ENCODE data around the gene DYNC2LI1. TPM values are rescaled to one million over a fixed set of nuclear protein-coding genes. Genes with fewer than 3 reads are reported as not detected.

DYNC2LI1 gene
- polyA plus RNA-seq, 1 donor (not counting 4 experiments of a cell fraction or from before 2014, with no cell fraction given) = 29.9 TPM

GRCh38 chr2:43840965-43841364 is 67.1 kb downstream of the DYNC2LI1 start:
- H3K36me3 ChIP-seq (ENCODE audit: control insufficient read depth in 2 of 2, extremely low read depth in 1 of 2, insufficient read depth in 2 of 2, low read length in 2 of 2) = no peaks in the 10 kb centered on the region
- peaks cover 5% of the 10 kb centered on the region for H3K4me1 ChIP-seq (ENCODE audit: control insufficient read depth, extremely low read depth, insufficient read depth, low read length)
- no peaks in the 10 kb centered on the region for H3K79me2 ChIP-seq (ENCODE audit: control insufficient read depth, insufficient read depth, low read length)
- no peak overlapping the region for H3K9ac ChIP-seq (ENCODE audit: control insufficient read depth, extremely low read depth, insufficient read depth, low read length)
- no peak for FAIRE-seq
- H3K4me2 ChIP-seq (ENCODE audit: control insufficient read depth, extremely low read depth, insufficient read depth, low read depth, low read length) = no peak overlapping the region
- H3K9me3 ChIP-seq (ENCODE audit: control insufficient read depth, low read depth, low read length) = no peaks in the 10 kb centered on the region
- H2AFZ ChIP-seq (ENCODE audit: control insufficient read depth, low read length) = no peak overlapping the region
- H3K4me3 ChIP-seq (ENCODE audit: control insufficient read depth in 2 of 3, extremely low read depth in 1 of 3, insufficient read depth in 2 of 3, low read depth in 1 of 3, low read length in 3 of 3) = no peak overlapping the region
- dilution Hi-C loops (cut with MboI; ENCODE audit: extremely low pct_ligation_motif_present, low sequenced_read_pairs) = no loop called here
- DNase-seq (ENCODE audit: low read depth, low spot score) = no peak
- no peaks in the 10 kb centered on the region for H3K9me1 ChIP-seq (ENCODE audit: control insufficient read depth, extremely low read depth, insufficient read depth, low read length)
- TF ChIP-seq EZH2 (IDR thresholded peaks at IDR 0.05; ENCODE audit: low read length) = no peak
- no peak for TF ChIP-seq CTCF (optimal IDR thresholded peaks at IDR 0.05 in 1 of 3, IDR thresholded peaks at IDR 0.05 in 1 of 3, conservative IDR thresholded peaks at IDR 0.05 in 1 of 3; ENCODE audit: extremely low read depth in 1 of 3, insufficient read depth in 2 of 3, low read length in 3 of 3)
- H3K27ac ChIP-seq (ENCODE audit: control insufficient read depth, insufficient read depth, low read length) = no peak overlapping the region
- peaks cover 14% of the 10 kb centered on the region for H3K27me3 ChIP-seq (ENCODE audit: control insufficient read depth, extremely low read depth, insufficient read depth, low read length)
- no peaks in the 10 kb centered on the region for H4K20me1 ChIP-seq (ENCODE audit: control insufficient read depth, extremely low read depth, insufficient read depth, low read length)

GRCh38 chr2:43841949-43842865 is 68.4 kb downstream of the DYNC2LI1 start:
- TF ChIP-seq CTCF (optimal IDR thresholded peaks at IDR 0.05 in 1 of 3, IDR thresholded peaks at IDR 0.05 in 1 of 3, conservative IDR thresholded peaks at IDR 0.05 in 1 of 3; ENCODE audit: extremely low read depth in 1 of 3, insufficient read depth in 2 of 3, low read length in 3 of 3) (no peak), EZH2 (IDR thresholded peaks at IDR 0.05; ENCODE audit: low read length) (no peak)
- Histone ChIP-seq H2AFZ (ENCODE audit: control insufficient read depth, low read length) (no peak overlapping the region), H3K27me3 (ENCODE audit: control insufficient read depth, extremely low read depth, insufficient read depth, low read length) (peaks cover 21% of the 10 kb centered on the region), H3K4me1 (ENCODE audit: control insufficient read depth, extremely low read depth, insufficient read depth, low read length) (peaks cover 5% of the 10 kb centered on the region), H3K4me2 (ENCODE audit: control insufficient read depth, extremely low read depth, insufficient read depth, low read depth, low read length) (no peak overlapping the region), H3K9me1 (ENCODE audit: control insufficient read depth, extremely low read depth, insufficient read depth, low read length) (no peaks in the 10 kb centered on the region), H3K36me3 (ENCODE audit: control insufficient read depth in 2 of 2, extremely low read depth in 1 of 2, insufficient read depth in 2 of 2, low read length in 2 of 2) (no peaks in the 10 kb centered on the region), H3K27ac (ENCODE audit: control insufficient read depth, insufficient read depth, low read length) (no peak overlapping the region), H4K20me1 (ENCODE audit: control insufficient read depth, extremely low read depth, insufficient read depth, low read length) (no peaks in the 10 kb centered on the region), H3K9ac (ENCODE audit: control insufficient read depth, extremely low read depth, insufficient read depth, low read length) (no peak overlapping the region), H3K79me2 (ENCODE audit: control insufficient read depth, insufficient read depth, low read length) (no peaks in the 10 kb centered on the region), H3K4me3 (ENCODE audit: control insufficient read depth in 2 of 3, extremely low read depth in 1 of 3, insufficient read depth in 2 of 3, low read depth in 1 of 3, low read length in 3 of 3) (no peak overlapping the region), H3K9me3 (ENCODE audit: control insufficient read depth, low read depth, low read length) (no peaks in the 10 kb centered on the region)
- dilution Hi-C loops (cut with MboI; ENCODE audit: extremely low pct_ligation_motif_present, low sequenced_read_pairs) = no loop called here
- DNase-seq (ENCODE audit: low read depth, low spot score) (no peak), FAIRE-seq (no peak)
